SU-DHL-6 (cell line): ENCODE results near the gene FANCD2.

Experiments
- H2AFZ ChIP-seq: fragments of 200-600 bp; sonication (generic); 2 replicates; pipeline ENCODE4 v1.6.1; 2014; ENCODE audit warnings: low read depth, mild to moderate bottlenecking, moderate library complexity, mixed read lengths, antibody characterized with exemption, low read length; ENCODE audit not compliant: severe bottlenecking
- H3F3A ChIP-seq: fragments of 200-600 bp; shearing (Covaris generic); 2 replicates; pipeline ENCODE4 v1.6.0; 2016; ENCODE audit warnings: antibody characterized with exemption, mild to moderate bottlenecking; ENCODE audit not compliant: insufficient read depth
- H3K27ac ChIP-seq: fragments of 200-600 bp; sonication (generic); 2 replicates; pipeline ENCODE4 v1.5.1; 2016; ENCODE audit warnings: low read depth, mild to moderate bottlenecking, low read length, moderate library complexity, mixed read lengths
- H3K27me3 ChIP-seq: fragments of 200-600 bp; sonication (generic), shearing (Covaris generic); 2 replicates; pipeline ENCODE4 v1.6.0; 2014; ENCODE audit warnings: mild to moderate bottlenecking, low read length
- H3K36me3 ChIP-seq: fragments of 200-600 bp; sonication (generic); 2 replicates; pipeline ENCODE4 v1.6.1; 2014; ENCODE audit warnings: mild to moderate bottlenecking, low read length, mixed read lengths
- H3K4me2 ChIP-seq: fragments of 300-600, 200-600 bp; shearing (Covaris generic), sonication (generic); 2 replicates; pipeline ENCODE4 v1.6.0; 2014; ENCODE audit warnings: low read length, low read depth, mild to moderate bottlenecking; ENCODE audit not compliant: poor library complexity, severe bottlenecking
- H3K4me3 ChIP-seq: fragments of 200-600 bp; sonication (generic); 2 replicates; pipeline ENCODE4 v1.5.1; 2014; ENCODE audit warnings: antibody characterized with exemption, low read length, mild to moderate bottlenecking, mixed read lengths; ENCODE audit not compliant: insufficient read depth, poor library complexity, severe bottlenecking
- H3K79me2 ChIP-seq: fragments of 200-600 bp; sonication (generic); 2 replicates; pipeline ENCODE4 v1.6.1; 2014; ENCODE audit warnings: mild to moderate bottlenecking, low read length, moderate library complexity; ENCODE audit not compliant: insufficient read depth
- H3K9ac ChIP-seq: fragments of 200-600 bp; sonication (generic); 2 replicates; pipeline ENCODE4 v1.7.0; 2014; ENCODE audit warnings: mild to moderate bottlenecking, low read length
- H3K9me2 ChIP-seq: fragments of 200-600 bp; sonication (generic); replicated peaks from 2 replicates; pipeline ENCODE4 v1.6.1; 2014; ENCODE audit warnings: low read length; ENCODE audit not compliant: insufficient read depth
- H3K9me3 ChIP-seq: fragments of 200-600 bp; sonication (generic); 2 replicates; pipeline ENCODE4 v1.6.1; 2014; ENCODE audit warnings: low read length, mixed read lengths; ENCODE audit not compliant: insufficient read depth
- H4K20me1 ChIP-seq: fragments of 200-600 bp; sonication (generic); 2 replicates; pipeline ENCODE4 v1.6.1; 2014; ENCODE audit warnings: low read depth, mild to moderate bottlenecking, antibody characterized with exemption, low read length, moderate library complexity, mixed read lengths
- CTCF ChIP-seq: fragments of 200-600 bp; sonication (generic); IDR thresholded peaks from one replicate; pipeline ENCODE4 v1.5.1; 2017; ENCODE audit warnings: antibody characterized with exemption, mild to moderate bottlenecking, low read length, moderate library complexity; ENCODE audit not compliant: insufficient read depth, poor library complexity, severe bottlenecking
- EZH2phosphoT487 ChIP-seq: fragments of 200-600 bp; sonication (generic), shearing (Covaris generic); conservative IDR thresholded peaks from 2 replicates; pipeline ENCODE4 v1.6.1; 2018; ENCODE audit warnings: mild to moderate bottlenecking, antibody characterized with exemption, low read length, moderate library complexity, mixed read lengths

Gene FANCD2

GRCh38 chr3:10074666-10075065 is 48.4 kb downstream of the FANCD2 start:
- H3K27ac ChIP-seq = no peak overlapping the region
- TF ChIP-seq CTCF (no peak), EZH2phosphoT487 (no peak)
- no peaks in the 10 kb centered on the region for H3K27me3 ChIP-seq
- peaks cover 4% of the 10 kb centered on the region; the same call in 1 of the 2 replicates for H3F3A ChIP-seq
- no peak overlapping the region for H3K4me2 ChIP-seq
- H3K36me3 ChIP-seq = peaks cover 21% of the 10 kb centered on the region; the same call in 1 of the 2 replicates
- H3K4me3 ChIP-seq = no peak overlapping the region
- H2AFZ ChIP-seq = no peak overlapping the region
- no peaks in the 10 kb centered on the region for H3K9me2 ChIP-seq
- H4K20me1 ChIP-seq = no peaks in the 10 kb centered on the region
- H3K9ac ChIP-seq = no peak overlapping the region
- H3K9me3 ChIP-seq = no peaks in the 10 kb centered on the region
- no peaks in the 10 kb centered on the region for H3K79me2 ChIP-seq

DNA sequence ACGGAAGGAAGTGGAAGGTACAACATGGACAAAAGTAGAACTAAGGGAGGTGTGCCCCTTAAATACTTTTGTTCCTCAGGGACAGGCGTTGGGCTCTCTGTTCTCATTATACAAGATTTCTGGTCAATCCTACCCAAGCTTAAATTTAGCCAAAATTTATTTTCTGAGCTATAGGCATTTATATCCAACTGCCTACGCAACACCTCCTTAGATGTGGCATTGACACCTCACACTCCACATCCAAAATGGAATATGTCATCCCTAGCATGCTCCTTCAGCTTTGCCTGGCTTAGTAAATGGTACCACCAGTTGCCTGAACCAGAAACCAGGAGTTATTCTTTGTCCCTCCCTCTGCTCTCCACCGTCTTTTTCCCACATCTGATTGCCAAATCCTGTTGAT is 55.6 kb downstream of the FANCD2 start:
- H3K27me3 ChIP-seq = no peaks in the 10 kb centered on the region
- no peak overlapping the region for H2AFZ ChIP-seq
- H3K27ac ChIP-seq = no peak overlapping the region
- H4K20me1 ChIP-seq = no peaks in the 10 kb centered on the region
- TF ChIP-seq EZH2phosphoT487 (no peak), CTCF (no peak)
- no peak overlapping the region for H3K4me3 ChIP-seq
- no peak overlapping the region for H3K9ac ChIP-seq
- H3F3A ChIP-seq = no peaks in the 10 kb centered on the region
- no peaks in the 10 kb centered on the region for H3K9me3 ChIP-seq
- H3K4me2 ChIP-seq = no peak overlapping the region
- no peaks in the 10 kb centered on the region for H3K9me2 ChIP-seq
- H3K36me3 ChIP-seq = peaks cover 28% of the 10 kb centered on the region
- no peaks in the 10 kb centered on the region for H3K79me2 ChIP-seq

GRCh38 chr3:10085738-10086137 is 59.5 kb downstream of the FANCD2 start:
- Histone ChIP-seq H3K9me2 (no peaks in the 10 kb centered on the region), H3K9me3 (no peaks in the 10 kb centered on the region), H4K20me1 (no peaks in the 10 kb centered on the region), H3K27ac (no peak overlapping the region), H2AFZ (no peak overlapping the region), H3K9ac (no peak overlapping the region), H3K36me3 (peaks cover 43% of the 10 kb centered on the region), H3K27me3 (no peaks in the 10 kb centered on the region), H3K79me2 (no peaks in the 10 kb centered on the region), H3F3A (no peaks in the 10 kb centered on the region), H3K4me2 (no peak overlapping the region), H3K4me3 (no peak overlapping the region)
- no peak for TF ChIP-seq EZH2phosphoT487
- TF ChIP-seq CTCF = no peak
